DOHH2 (cell line): Measurements from ENCODE around the gene PTPRN2.

Source experiments
- H3F3A ChIP-seq: fragments of 200-600 bp; sonication (generic), shearing (Covaris generic); 2 replicates; pipeline ENCODE4 v1.6.0; 2016; ENCODE audit warnings: antibody characterized with exemption, mild to moderate bottlenecking; ENCODE audit not compliant: control insufficient read depth, insufficient read depth
- H3K27ac ChIP-seq: fragments of 200-600 bp; sonication (generic); 2 replicates; pipeline ENCODE4 v1.5.1; 2014; ENCODE audit warnings: low read depth, mild to moderate bottlenecking, low read length, moderate library complexity
- H3K27me3 ChIP-seq: fragments of 200-600 bp; sonication (generic); 2 replicates; pipeline ENCODE4 v1.6.1; 2014; ENCODE audit warnings: mild to moderate bottlenecking, low read length, mixed read lengths; ENCODE audit not compliant: control insufficient read depth
- H3K36me3 ChIP-seq: fragments of 200-600 bp; sonication (generic); 2 replicates; pipeline ENCODE4 v1.6.1; 2014; ENCODE audit warnings: mild to moderate bottlenecking, low read length, moderate library complexity, mixed read lengths; ENCODE audit not compliant: control insufficient read depth
- H3K4me1 ChIP-seq: fragments of 200-600 bp; sonication (generic); 2 replicates; pipeline ENCODE4 v1.6.1; 2014; ENCODE audit warnings: mild to moderate bottlenecking, low read length, mixed read lengths; ENCODE audit not compliant: control insufficient read depth
- H3K4me2 ChIP-seq: fragments of 200-600 bp; sonication (generic); 2 replicates; pipeline ENCODE4 v1.6.0; 2014; ENCODE audit warnings: mild to moderate bottlenecking, low read length, moderate library complexity
- H3K4me3 ChIP-seq: fragments of 200-600 bp; sonication (generic); 2 replicates; pipeline ENCODE4 v1.5.1; 2014; ENCODE audit warnings: mild to moderate bottlenecking, low read length, mixed read lengths
- H3K79me2 ChIP-seq: fragments of 200-600 bp; sonication (generic); 2 replicates; pipeline ENCODE4 v1.6.1; 2014; ENCODE audit warnings: mild to moderate bottlenecking, low read length, mixed read lengths; ENCODE audit not compliant: control insufficient read depth
- H3K9me2 ChIP-seq: fragments of 200-600 bp; sonication (generic); replicated peaks from 2 replicates; pipeline ENCODE4 v1.6.1; 2014; ENCODE audit warnings: mild to moderate bottlenecking, low read length, mixed read lengths; ENCODE audit not compliant: control insufficient read depth
- H3K9me3 ChIP-seq: fragments of 200-600 bp; sonication (generic); 2 replicates; pipeline ENCODE4 v1.6.1; 2014; ENCODE audit warnings: antibody characterized with exemption, low read length, mixed read lengths; ENCODE audit not compliant: control insufficient read depth, insufficient read depth
- H4K20me1 ChIP-seq: fragments of 200-600 bp; sonication (generic); 2 replicates; pipeline ENCODE4 v1.6.0; 2014; ENCODE audit warnings: low read depth, mild to moderate bottlenecking, antibody characterized with exemption, low read length, moderate library complexity; ENCODE audit not compliant: control insufficient read depth, insufficient read depth
- EZH2phosphoT487 ChIP-seq: fragments of 200-600 bp; sonication (generic); IDR thresholded peaks from 2 replicates; pipeline ENCODE4 v1.6.1; 2017; ENCODE audit warnings: borderline replicate concordance, mild to moderate bottlenecking, antibody characterized with exemption, low read length, moderate library complexity, mixed read lengths
- TF ChIP-seq, protein P1 (sequence below): fragments of 200-600 bp; sonication (generic); IDR thresholded peaks from one replicate; pipeline ENCODE4 v1.5.1; 2014; ENCODE audit warnings: antibody characterized with exemption, mild to moderate bottlenecking, low read depth, low read length; ENCODE audit not compliant: poor library complexity, severe bottlenecking

PTPRN2 gene

DNA sequence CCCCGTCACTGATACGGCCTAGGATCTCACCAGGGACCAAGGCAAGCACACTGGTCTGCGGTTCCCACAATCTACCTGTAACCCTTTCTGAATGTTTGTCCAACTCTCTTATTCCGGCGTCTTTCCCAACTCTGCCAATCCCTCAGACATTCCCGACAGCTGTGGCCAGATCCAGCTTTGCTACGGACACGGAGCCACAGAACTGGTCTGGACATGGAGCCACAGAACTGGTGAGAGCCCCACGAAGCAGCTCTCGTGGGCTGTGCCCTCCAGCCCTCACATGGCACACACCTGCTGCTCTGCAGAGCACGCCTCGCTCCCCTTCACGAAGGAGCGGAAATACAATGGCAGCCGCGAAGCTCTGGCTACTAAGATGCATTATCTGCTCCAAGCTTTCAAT, 874.0 kb downstream of the PTPRN2 start:
- Histone ChIP-seq H3K79me2 (no peaks in the 10 kb centered on the region), H3K27me3 (no peaks in the 10 kb centered on the region), H3K4me2 (no peak overlapping the region), H3K36me3 (no peaks in the 10 kb centered on the region), H3K9me3 (peaks cover 34% of the 10 kb centered on the region), H3K9me2 (no peaks in the 10 kb centered on the region), H4K20me1 (no peaks in the 10 kb centered on the region), H3K27ac (no peak overlapping the region), H3F3A (no peaks in the 10 kb centered on the region), H3K4me3 (no peak overlapping the region), H3K4me1 (no peaks in the 10 kb centered on the region)
- TF ChIP-seq, protein P1, sequence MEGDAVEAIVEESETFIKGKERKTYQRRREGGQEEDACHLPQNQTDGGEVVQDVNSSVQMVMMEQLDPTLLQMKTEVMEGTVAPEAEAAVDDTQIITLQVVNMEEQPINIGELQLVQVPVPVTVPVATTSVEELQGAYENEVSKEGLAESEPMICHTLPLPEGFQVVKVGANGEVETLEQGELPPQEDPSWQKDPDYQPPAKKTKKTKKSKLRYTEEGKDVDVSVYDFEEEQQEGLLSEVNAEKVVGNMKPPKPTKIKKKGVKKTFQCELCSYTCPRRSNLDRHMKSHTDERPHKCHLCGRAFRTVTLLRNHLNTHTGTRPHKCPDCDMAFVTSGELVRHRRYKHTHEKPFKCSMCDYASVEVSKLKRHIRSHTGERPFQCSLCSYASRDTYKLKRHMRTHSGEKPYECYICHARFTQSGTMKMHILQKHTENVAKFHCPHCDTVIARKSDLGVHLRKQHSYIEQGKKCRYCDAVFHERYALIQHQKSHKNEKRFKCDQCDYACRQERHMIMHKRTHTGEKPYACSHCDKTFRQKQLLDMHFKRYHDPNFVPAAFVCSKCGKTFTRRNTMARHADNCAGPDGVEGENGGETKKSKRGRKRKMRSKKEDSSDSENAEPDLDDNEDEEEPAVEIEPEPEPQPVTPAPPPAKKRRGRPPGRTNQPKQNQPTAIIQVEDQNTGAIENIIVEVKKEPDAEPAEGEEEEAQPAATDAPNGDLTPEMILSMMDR, result no peak
- TF ChIP-seq EZH2phosphoT487, result no peak

DNA sequence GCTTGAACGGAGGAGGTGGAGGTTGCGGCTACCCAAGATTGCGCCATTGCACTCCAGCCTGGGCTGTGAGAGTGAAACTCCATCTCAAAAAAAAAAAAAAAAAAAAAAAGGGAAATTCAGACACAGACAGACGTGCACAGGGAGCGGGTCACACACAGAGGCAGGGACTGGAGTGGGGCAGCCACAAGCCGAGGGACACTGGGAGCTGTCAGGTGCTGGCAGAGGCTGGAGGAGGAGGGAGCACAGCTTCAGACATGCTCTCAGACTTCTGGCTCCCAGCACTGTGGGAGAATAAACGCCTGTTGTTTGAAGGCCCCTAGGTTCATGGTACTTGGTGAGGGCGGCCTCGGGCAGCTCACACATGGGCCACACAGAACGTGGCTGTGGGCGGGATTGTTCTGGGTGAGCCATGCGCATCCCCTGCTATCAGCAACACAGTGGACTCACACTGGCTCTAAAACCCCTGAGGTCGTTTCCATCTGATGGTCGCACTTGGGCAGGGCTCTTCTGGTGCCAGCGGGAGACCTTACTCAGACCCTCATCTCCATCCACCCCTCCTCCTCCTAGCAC, 874.9 kb downstream of the PTPRN2 start:
- H3K79me2 ChIP-seq, result no peaks in the 10 kb centered on the region
- no peaks in the 10 kb centered on the region for H3K36me3 ChIP-seq
- H3K27me3 ChIP-seq, result no peaks in the 10 kb centered on the region
- H3K4me1 ChIP-seq, result no peaks in the 10 kb centered on the region
- no peaks in the 10 kb centered on the region for H3F3A ChIP-seq
- H3K4me2 ChIP-seq, result no peak overlapping the region
- no peak for TF ChIP-seq EZH2phosphoT487
- TF ChIP-seq, protein P1, result no peak
- no peaks in the 10 kb centered on the region for H3K9me2 ChIP-seq
- no peak overlapping the region for H3K4me3 ChIP-seq
- H3K9me3 ChIP-seq, result peaks cover 26% of the 10 kb centered on the region
- no peaks in the 10 kb centered on the region for H4K20me1 ChIP-seq
- H3K27ac ChIP-seq, result no peak overlapping the region

DNA sequence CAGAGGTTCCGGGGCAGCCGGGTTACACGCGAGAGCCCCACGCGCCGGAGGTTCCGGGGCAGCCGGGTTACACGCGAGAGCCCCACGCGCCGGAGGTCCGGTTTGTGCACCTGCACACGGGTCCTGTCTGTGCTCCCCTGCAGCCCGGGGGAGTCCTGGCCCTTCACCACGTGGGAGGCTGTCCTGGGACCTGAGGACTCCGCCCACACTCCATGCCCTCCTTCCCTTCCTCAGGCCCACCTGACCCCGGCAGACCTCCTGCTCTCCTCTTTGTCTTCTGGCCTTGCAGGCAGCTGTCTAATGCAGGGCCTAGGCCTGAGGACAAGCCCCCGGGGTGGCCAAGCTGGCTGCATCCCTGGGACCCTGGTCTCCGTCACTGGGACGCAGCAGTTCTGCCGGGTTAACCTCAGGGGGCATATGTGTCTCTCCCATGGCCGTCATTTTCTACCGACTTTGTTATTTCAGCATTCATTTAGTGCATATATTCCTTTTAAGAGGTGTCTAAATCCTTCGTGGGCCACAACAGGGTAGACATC, 876.2 kb downstream of the PTPRN2 start:
- Histone ChIP-seq H3K9me2 (no peaks in the 10 kb centered on the region), H3F3A (no peaks in the 10 kb centered on the region), H3K4me2 (no peak overlapping the region), H4K20me1 (no peaks in the 10 kb centered on the region), H3K79me2 (no peaks in the 10 kb centered on the region), H3K36me3 (no peaks in the 10 kb centered on the region), H3K4me3 (no peak overlapping the region), H3K27ac (no peak overlapping the region), H3K4me1 (no peaks in the 10 kb centered on the region), H3K9me3 (peaks cover 16% of the 10 kb centered on the region), H3K27me3 (no peaks in the 10 kb centered on the region)
- TF ChIP-seq, protein P1, result no peak
- no peak for TF ChIP-seq EZH2phosphoT487
